Measurements from ENCODE around the gene IFNK. TPM values are rescaled to one million over a fixed set of nuclear protein-coding genes. Genes with fewer than 3 reads are reported as not detected.
A peak's percentile ranks its signal among the peaks of the same experiment; 100 is the strongest.

The IFNK gene
- total and polyA plus RNA-seq, 5 donors from 2014 or later: not detected

DNA sequence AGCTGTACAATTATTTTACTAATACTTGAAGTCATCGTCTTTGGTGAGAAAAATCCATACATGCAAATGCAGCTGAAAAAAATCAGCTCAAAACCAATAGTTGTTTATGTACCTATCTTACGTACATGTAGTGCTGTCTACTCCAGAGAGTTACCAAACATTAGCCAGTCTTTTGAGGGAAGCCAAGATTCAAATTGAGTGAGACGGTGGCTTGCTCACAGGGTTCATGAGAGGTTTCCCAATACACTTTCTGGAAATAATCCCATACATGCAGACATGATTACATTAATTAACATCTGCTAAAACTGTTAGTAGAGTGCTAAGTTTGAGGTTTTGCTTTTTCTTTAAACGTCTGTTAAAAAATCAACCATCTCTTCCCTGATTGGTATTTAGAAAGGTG is 46.9 kb downstream of the IFNK start:
- H3K9me3 Mint-ChIP-seq: peaks cover 0 to 2% (median 0%) of the 10 kb centered on the region in 7 donors
- H3K27me3 ChIP-seq (ENCODE audit: control insufficient read depth, insufficient read depth, low read length): no peaks in the 10 kb centered on the region
- H3K36me3 Mint-ChIP-seq: peaks cover 13% of the 10 kb centered on the region
- peaks cover 10% of the 10 kb centered on the region for H3K36me3 ChIP-seq (ENCODE audit: control insufficient read depth, insufficient read depth, low read length)
- DNase-seq: no peak
- H3K27ac ChIP-seq (ENCODE audit: insufficient read depth, low read length, poor library complexity, severe bottlenecking): no peak overlapping the region
- no peaks in the 10 kb centered on the region for H3K9me3 ChIP-seq (ENCODE audit: control insufficient read depth in 2 of 2, low read length in 2 of 2)
- H3K4me1 ChIP-seq (ENCODE audit: control insufficient read depth, insufficient read depth, low read length, poor library complexity, severe bottlenecking): peaks cover 6% of the 10 kb centered on the region
- H3K4me1 Mint-ChIP-seq: peaks cover 10 to 50% (median 26%) of the 10 kb centered on the region in 4 donors
- H3K4me3 ChIP-seq (ENCODE audit: low read depth, low read length): no peak overlapping the region
- H3K27ac Mint-ChIP-seq: peak overlapping the region in 2 of 3 donors; percentile 67 to 96
- peaks cover 13% of the 10 kb centered on the region for H3K27me3 Mint-ChIP-seq
- H3K4me3 Mint-ChIP-seq: peak overlapping the region in 3 of 4 donors; percentile 13 to 26 (median 20)
- ATAC-seq (ENCODE audit: low read depth in 2 of 2): no peak

DNA sequence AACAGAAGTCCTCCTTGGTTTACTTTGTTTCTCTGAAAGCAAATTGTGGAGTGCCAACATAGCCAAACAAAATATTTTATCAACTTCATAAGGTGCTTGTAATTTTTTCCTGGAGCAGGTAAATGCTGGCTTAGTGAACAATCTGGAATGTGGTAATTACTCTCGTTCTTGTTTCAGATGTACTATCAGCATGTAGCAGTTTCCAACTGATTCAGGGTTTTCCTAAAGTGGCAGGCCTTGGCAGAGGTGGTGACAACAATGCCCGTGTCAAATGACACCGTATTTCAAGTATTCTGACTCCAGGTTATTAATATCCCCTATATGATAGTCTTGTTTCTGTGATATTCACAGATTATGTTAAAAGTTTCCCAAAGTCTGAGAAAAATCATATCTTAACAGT is 48.0 kb downstream of the IFNK start:
- Mint-ChIP-seq H3K4me3 (peak overlapping the region; percentile 90 to 99 (median 96)), H3K36me3 (peaks cover 4% of the 10 kb centered on the region), H3K4me1 (peaks cover 5 to 41% (median 24%) of the 10 kb centered on the region in 4 donors), H3K9me3 (peaks cover 0 to 2% (median 0%) of the 10 kb centered on the region in 7 donors), H3K27me3 (peaks cover 17% of the 10 kb centered on the region), H3K27ac (peak overlapping the region; percentile 94 to 99 (median 96))
- Histone ChIP-seq H3K27me3 (ENCODE audit: control insufficient read depth, insufficient read depth, low read length) (no peaks in the 10 kb centered on the region), H3K27ac (ENCODE audit: insufficient read depth, low read length, poor library complexity, severe bottlenecking) (peak overlapping the region; percentile 98), H3K36me3 (ENCODE audit: control insufficient read depth, insufficient read depth, low read length) (peaks cover 2% of the 10 kb centered on the region), H3K4me1 (ENCODE audit: control insufficient read depth, insufficient read depth, low read length, poor library complexity, severe bottlenecking) (peaks cover 6% of the 10 kb centered on the region), H3K9me3 (ENCODE audit: control insufficient read depth in 2 of 2, low read length in 2 of 2) (no peaks in the 10 kb centered on the region), H3K4me3 (ENCODE audit: low read depth, low read length) (peak overlapping the region; percentile 86)
- DNase-seq (no peak), ATAC-seq (ENCODE audit: low read depth in 2 of 2) (no peak)

DNA sequence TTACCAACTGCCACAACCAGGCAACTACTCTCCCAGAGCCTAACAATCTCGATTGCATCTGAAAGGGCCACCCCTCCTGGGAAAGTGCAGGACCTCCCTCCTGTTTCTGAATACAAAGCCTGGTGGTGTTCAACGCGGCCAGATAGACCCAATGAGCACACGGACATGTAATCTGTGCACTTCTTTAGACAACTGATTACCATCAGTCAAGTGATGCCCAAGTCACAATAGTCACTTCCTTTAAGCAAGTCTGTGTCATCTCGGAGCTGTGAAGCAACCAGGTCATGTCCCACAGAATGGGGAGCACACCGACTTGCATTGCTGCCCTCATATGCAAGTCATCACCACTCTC is 48.5 kb downstream of the IFNK start:
- DNase-seq (peak; percentile 27 to 84 (median 66)), ATAC-seq (ENCODE audit: low read depth in 2 of 2) (peak; percentile 42 to 45)
- peak overlapping the region; percentile 86 for H3K4me3 ChIP-seq (ENCODE audit: low read depth, low read length)
- no peaks in the 10 kb centered on the region for H3K9me3 ChIP-seq (ENCODE audit: control insufficient read depth in 2 of 2, low read length in 2 of 2)
- no peaks in the 10 kb centered on the region for H3K36me3 ChIP-seq (ENCODE audit: control insufficient read depth, insufficient read depth, low read length)
- peak overlapping the region; percentile 98 for H3K27ac ChIP-seq (ENCODE audit: insufficient read depth, low read length, poor library complexity, severe bottlenecking)
- H3K27me3 Mint-ChIP-seq: peaks cover 17% of the 10 kb centered on the region
- peaks cover 6% of the 10 kb centered on the region for H3K4me1 ChIP-seq (ENCODE audit: control insufficient read depth, insufficient read depth, low read length, poor library complexity, severe bottlenecking)
- H3K27ac Mint-ChIP-seq: peak overlapping the region; percentile 94 to 99 (median 96)
- H3K27me3 ChIP-seq (ENCODE audit: control insufficient read depth, insufficient read depth, low read length): no peaks in the 10 kb centered on the region
- peaks cover 2% of the 10 kb centered on the region for H3K36me3 Mint-ChIP-seq
- peaks cover 0 to 2% (median 0%) of the 10 kb centered on the region in 7 donors for H3K9me3 Mint-ChIP-seq
- peak overlapping the region; percentile 90 to 99 (median 96) for H3K4me3 Mint-ChIP-seq
- peaks cover 5 to 37% (median 24%) of the 10 kb centered on the region in 4 donors for H3K4me1 Mint-ChIP-seq

DNA sequence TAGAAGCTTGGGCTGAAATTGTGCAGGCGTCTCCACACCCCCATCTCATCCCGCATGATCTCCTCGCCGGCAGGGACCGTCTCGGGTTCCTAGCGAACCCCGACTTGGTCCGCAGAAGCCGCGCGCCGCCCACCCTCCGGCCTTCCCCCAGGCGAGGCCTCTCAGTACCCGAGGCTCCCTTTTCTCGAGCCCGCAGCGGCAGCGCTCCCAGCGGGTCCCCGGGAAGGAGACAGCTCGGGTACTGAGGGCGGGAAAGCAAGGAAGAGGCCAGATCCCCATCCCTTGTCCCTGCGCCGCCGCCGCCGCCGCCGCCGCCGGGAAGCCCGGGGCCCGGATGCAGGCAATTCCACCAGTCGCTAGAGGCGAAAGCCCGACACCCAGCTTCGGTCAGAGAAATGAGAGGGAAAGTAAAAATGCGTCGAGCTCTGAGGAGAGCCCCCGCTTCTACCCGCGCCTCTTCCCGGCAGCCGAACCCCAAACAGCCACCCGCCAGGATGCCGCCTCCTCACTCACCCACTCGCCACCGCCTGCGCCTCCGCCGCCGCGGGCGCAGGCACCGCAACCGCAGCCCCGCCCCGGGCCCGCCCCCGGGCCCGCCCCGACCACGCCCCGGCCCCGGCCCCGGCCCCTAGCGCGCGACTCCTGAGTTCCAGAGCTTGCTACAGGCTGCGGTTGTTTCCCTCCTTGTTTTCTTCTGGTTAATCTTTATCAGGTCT is 49.0 kb downstream of the IFNK start, which contains the start of gene C9orf72:
C9orf72 (minus strand) TSS at position 564 of the 716 bp plus-strand sequence. CDS start 6,361 bp downstream, outside the sequence.
- peak within 1 kb of the TSS; percentile 90 to 99 (median 96) for H3K4me3 Mint-ChIP-seq

DNA sequence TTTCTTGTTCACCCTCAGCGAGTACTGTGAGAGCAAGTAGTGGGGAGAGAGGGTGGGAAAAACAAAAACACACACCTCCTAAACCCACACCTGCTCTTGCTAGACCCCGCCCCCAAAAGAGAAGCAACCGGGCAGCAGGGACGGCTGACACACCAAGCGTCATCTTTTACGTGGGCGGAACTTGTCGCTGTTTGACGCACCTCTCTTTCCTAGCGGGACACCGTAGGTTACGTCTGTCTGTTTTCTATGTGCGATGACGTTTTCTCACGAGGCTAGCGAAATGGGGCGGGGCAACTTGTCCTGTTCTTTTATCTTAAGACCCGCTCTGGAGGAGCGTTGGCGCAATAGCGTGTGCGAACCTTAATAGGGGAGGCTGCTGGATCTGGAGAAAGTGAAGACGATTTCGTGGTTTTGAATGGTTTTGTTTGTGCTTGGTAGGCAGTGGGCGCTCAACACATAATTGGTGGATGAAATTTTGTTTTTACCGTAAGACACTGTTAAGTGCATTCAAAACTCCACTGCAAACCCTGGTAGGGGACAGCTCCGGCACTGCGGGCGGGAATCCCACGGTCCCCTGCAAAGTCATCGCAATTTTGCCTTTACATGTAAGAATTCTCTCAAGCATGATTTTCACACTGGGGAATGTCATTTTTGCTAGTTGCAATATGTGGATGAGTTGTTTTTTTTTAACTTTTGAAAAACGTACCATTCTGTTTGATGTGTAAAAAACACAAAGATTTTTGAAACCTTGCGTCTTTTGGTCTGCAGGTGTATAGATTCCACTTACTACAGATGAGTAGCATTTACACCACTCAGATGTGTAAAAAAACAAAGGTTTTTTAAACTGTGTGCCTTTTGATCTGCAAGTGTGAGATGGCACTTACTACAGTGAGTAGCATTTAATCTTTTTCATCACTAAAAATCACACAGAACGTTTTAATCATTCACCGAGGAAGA is 49.8 kb downstream of the IFNK start:
- H3K27me3 ChIP-seq (ENCODE audit: control insufficient read depth, insufficient read depth, low read length): no peaks in the 10 kb centered on the region
- H3K36me3 Mint-ChIP-seq: no peaks in the 10 kb centered on the region
- peak overlapping the region; percentile 96 to 100 (median 99) for H3K27ac Mint-ChIP-seq
- H3K4me3 Mint-ChIP-seq: peak overlapping the region; percentile 90 to 99 (median 96)
- no peaks in the 10 kb centered on the region for H3K9me3 ChIP-seq (ENCODE audit: control insufficient read depth in 2 of 2, low read length in 2 of 2)
- ATAC-seq (ENCODE audit: low read depth in 2 of 2) (peak; percentile 84), DNase-seq (peak; percentile 86 to 100 (median 99))
- H3K27me3 Mint-ChIP-seq: peaks cover 17% of the 10 kb centered on the region
- H3K36me3 ChIP-seq (ENCODE audit: control insufficient read depth, insufficient read depth, low read length): no peaks in the 10 kb centered on the region
- H3K4me1 Mint-ChIP-seq: peaks cover 5 to 32% (median 20%) of the 10 kb centered on the region in 4 donors
- H3K4me1 ChIP-seq (ENCODE audit: control insufficient read depth, insufficient read depth, low read length, poor library complexity, severe bottlenecking): peaks cover 6% of the 10 kb centered on the region
- H3K9me3 Mint-ChIP-seq: peaks cover 0 to 8% (median 6%) of the 10 kb centered on the region in 7 donors
- H3K27ac ChIP-seq (ENCODE audit: insufficient read depth, low read length, poor library complexity, severe bottlenecking): peak overlapping the region; percentile 98
- H3K4me3 ChIP-seq (ENCODE audit: low read depth, low read length): peak overlapping the region; percentile 89

More for the DNA sequence above, 49.0 kb downstream of the IFNK start, which contains the start of gene C9orf72:
- Histone ChIP-seq H3K4me3 (ENCODE audit: low read depth, low read length) (peak within 1 kb of the TSS; percentile 89), H3K27me3 (ENCODE audit: control insufficient read depth, insufficient read depth, low read length) (no peaks in the 10 kb centered on the region), H3K36me3 (ENCODE audit: control insufficient read depth, insufficient read depth, low read length) (no peaks in the 10 kb centered on the region), H3K4me1 (ENCODE audit: control insufficient read depth, insufficient read depth, low read length, poor library complexity, severe bottlenecking) (peaks cover 6% of the 10 kb centered on the region), H3K27ac (ENCODE audit: insufficient read depth, low read length, poor library complexity, severe bottlenecking) (peak within 1 kb of the TSS; percentile 98), H3K9me3 (ENCODE audit: control insufficient read depth in 2 of 2, low read length in 2 of 2) (no peaks in the 10 kb centered on the region)
- peaks cover 17% of the 10 kb centered on the region for H3K27me3 Mint-ChIP-seq
- peak within 1 kb of the TSS; percentile 96 to 100 (median 99) for H3K27ac Mint-ChIP-seq
- H3K36me3 Mint-ChIP-seq: no peaks in the 10 kb centered on the region
- ATAC-seq (ENCODE audit: low read depth in 2 of 2): peak; percentile 77 to 78
- peaks cover 5 to 34% (median 22%) of the 10 kb centered on the region in 4 donors for H3K4me1 Mint-ChIP-seq
- DNase-seq: peak in 1 of 3 donors; percentile 70
- peaks cover 0 to 2% (median 2%) of the 10 kb centered on the region in 7 donors for H3K9me3 Mint-ChIP-seq

Other genes with a start within 250 kb of the IFNK start
- not detected for gene EQTN, start 227.1 kb upstream of the IFNK start, total RNA-seq
- gene EQTN, start 227.1 kb upstream of the IFNK start, polyA plus RNA-seq: not detected
- 0.12 TPM for gene MOB3B, start 5.5 kb downstream of the IFNK start, total RNA-seq
- under 1 TPM in 2 of 4 donors, not detected in 2; 0.02 to 0.11 TPM for gene MOB3B, start 5.5 kb downstream of the IFNK start, polyA plus RNA-seq
- gene C9orf72, start 49.2 kb downstream of the IFNK start, total RNA-seq: 19.9 TPM
- 1 to 10 TPM; 5.9 to 9.3 (median 8.7) TPM for gene C9orf72, start 49.2 kb downstream of the IFNK start, polyA plus RNA-seq

Measured in CD4-positive, CD25-positive, alpha-beta regulatory T cell (primary cell).